Endodermal cell (in vitro differentiated cells): ENCODE measurements around the gene ARCN1. TPM values are rescaled to one million over a fixed set of nuclear protein-coding genes. Genes with fewer than 3 reads are reported as not detected.

Experiments
- DNase-seq: peaks from one replicate; pipeline ENCODE4 v3.0.0-alpha.2; 2017
- H3K27ac ChIP-seq: 2 replicates; pipeline ENCODE4 v1.5.1; 2013; ENCODE audit warnings: mild to moderate bottlenecking, low read depth, low read length, moderate library complexity
- H3K27me3 ChIP-seq: 2 replicates; pipeline ENCODE4 v1.6.1; 2013; ENCODE audit warnings: mild to moderate bottlenecking, low read length, moderate library complexity; ENCODE audit not compliant: insufficient read depth, control insufficient read depth, poor library complexity, severe bottlenecking
- H3K36me3 ChIP-seq: 2 replicates; pipeline ENCODE4 v1.7.0; 2013; ENCODE audit warnings: mild to moderate bottlenecking, low read length, moderate library complexity; ENCODE audit not compliant: control insufficient read depth, insufficient read depth
- H3K4me1 ChIP-seq: one replicate; pipeline ENCODE4 v1.7.0; 2013; ENCODE audit warnings: low read length; ENCODE audit not compliant: control insufficient read depth, insufficient read depth
- H3K4me3 ChIP-seq: 2 replicates; pipeline ENCODE4 v1.5.1; 2013; ENCODE audit warnings: mild to moderate bottlenecking, low read length, moderate library complexity
- H3K9ac ChIP-seq: 2 replicates; pipeline ENCODE4 v1.6.1; 2013; ENCODE audit warnings: mild to moderate bottlenecking, low read length, moderate library complexity; ENCODE audit not compliant: poor library complexity, severe bottlenecking; ENCODE audit errors: extremely low read depth
- H3K9me3 ChIP-seq: 2 replicates; pipeline ENCODE4 v1.6.1; 2013; ENCODE audit warnings: mild to moderate bottlenecking, low read length, moderate library complexity; ENCODE audit not compliant: control insufficient read depth
- H3K27ac Mint-ChIP-seq: 2 replicates; pipeline ENCODE4 v1.8.0; 2020; ENCODE audit warnings: mixed read lengths
- H3K27me3 Mint-ChIP-seq: 2 replicates; pipeline ENCODE4 v1.8.0; 2021; ENCODE audit warnings: mild to moderate bottlenecking, mixed read lengths; ENCODE audit not compliant: insufficient read depth
- H3K36me3 Mint-ChIP-seq: 2 replicates; pipeline ENCODE4 v1.8.0; 2020; ENCODE audit warnings: low read depth, mixed read lengths
- H3K4me1 Mint-ChIP-seq: 2 replicates; pipeline ENCODE4 v1.8.0; 2020; ENCODE audit warnings: mixed read lengths
- H3K4me3 Mint-ChIP-seq: 2 replicates; pipeline ENCODE4 v1.8.0; 2020; ENCODE audit warnings: mild to moderate bottlenecking, moderate library complexity, mixed read lengths
- H3K9me3 Mint-ChIP-seq: 2 replicates; pipeline ENCODE4 v1.8.0; 2020; ENCODE audit warnings: mild to moderate bottlenecking, mixed read lengths
- CTCF ChIP-seq: fragments of 200-600 bp; sonication (generic); conservative IDR thresholded peaks from 2 replicates; pipeline ENCODE4 v1.5.0; 2021; ENCODE audit warnings: antibody characterized with exemption, mild to moderate bottlenecking
- WGBS, 2 experiments: methylation state at CpG; one replicate each; pipeline versions ENCODE4 v1.1.5 to v1.1.7; 2013; ENCODE audit warnings: missing lambda C conversion rate in 2 of 2, mixed read lengths in 1 of 2; ENCODE audit not compliant: insufficient coverage in 1 of 2, insufficient read length in 1 of 2; 5-methylcytosine and 5-hydroxymethylcytosine counted together
- total RNA-seq, 2 donors: library from RNA; stranded (reverse); fragmentation: NEBNext Ultra II Directional in 1 of 2; extraction: Animal tissue kit (Norgen Biotek cat#: 25700) in 1 of 2; gene quantifications; 2 replicates in 1 of 2; 3 replicates in 1 of 2; pipeline ENCODE4 v1.2.1, GENCODE V29; 2021

The ARCN1 gene
- total RNA-seq, 2 donors from 2014 or later: 130 to 161 TPM

GRCh38 chr11:118648291-118648690 is 76.1 kb downstream of the ARCN1 start:
- Histone ChIP-seq H3K9ac (no peak overlapping the region), H3K27me3 (no peaks in the 10 kb centered on the region), H3K9me3 (no peaks in the 10 kb centered on the region), H3K4me3 (no peak overlapping the region), H3K4me1 (no peaks in the 10 kb centered on the region), H3K27ac (no peak overlapping the region), H3K36me3 (peaks cover 51% of the 10 kb centered on the region)
- Mint-ChIP-seq H3K4me3 (no peak overlapping the region), H3K9me3 (no peaks in the 10 kb centered on the region), H3K27ac (no peak overlapping the region), H3K4me1 (no peaks in the 10 kb centered on the region), H3K27me3 (no peaks in the 10 kb centered on the region), H3K36me3 (peaks cover 60% of the 10 kb centered on the region)
- WGBS, 2 experiments: 93 to 100% methylated on average over 2 to 5 of the region's 5 CpGs
- no peak for DNase-seq
- no peak for TF ChIP-seq CTCF

- no peak for TF ChIP-seq CTCF
- H3K27ac ChIP-seq: no peak overlapping the region
- 97 to 100% methylated on average over 7 to 10 of the region's 10 CpGs for WGBS, 2 experiments
- no peak for DNase-seq
- H3K4me3 ChIP-seq: no peak overlapping the region
- Mint-ChIP-seq H3K4me3 (no peak overlapping the region), H3K27ac (no peak overlapping the region), H3K9me3 (no peaks in the 10 kb centered on the region), H3K27me3 (no peaks in the 10 kb centered on the region), H3K36me3 (peaks cover 48% of the 10 kb centered on the region), H3K4me1 (no peaks in the 10 kb centered on the region)
- no peaks in the 10 kb centered on the region for H3K9me3 ChIP-seq
- no peaks in the 10 kb centered on the region for H3K4me1 ChIP-seq
- no peak overlapping the region for H3K9ac ChIP-seq
- no peaks in the 10 kb centered on the region for H3K27me3 ChIP-seq
- H3K36me3 ChIP-seq: peaks cover 42% of the 10 kb centered on the region
These were observed 77.7 kb downstream of the ARCN1 start for GRCh38 chr11:118649941-118650340.

- no peaks in the 10 kb centered on the region for H3K4me1 ChIP-seq
- no peaks in the 10 kb centered on the region for H3K27me3 ChIP-seq
- WGBS, 2 experiments: 94 to 100% methylated on average over 6 to 8 of the region's 8 CpGs
- no peaks in the 10 kb centered on the region for H3K9me3 ChIP-seq
- Mint-ChIP-seq H3K4me1 (no peaks in the 10 kb centered on the region), H3K27ac (no peak overlapping the region), H3K27me3 (no peaks in the 10 kb centered on the region), H3K9me3 (no peaks in the 10 kb centered on the region), H3K36me3 (peaks cover 48% of the 10 kb centered on the region), H3K4me3 (no peak overlapping the region)
- no peak overlapping the region for H3K4me3 ChIP-seq
- no peak for TF ChIP-seq CTCF
- H3K27ac ChIP-seq: no peak overlapping the region
- no peak for DNase-seq
- H3K36me3 ChIP-seq: peaks cover 41% of the 10 kb centered on the region
- H3K9ac ChIP-seq: no peak overlapping the region
These were observed 78.2 kb downstream of the ARCN1 start for GRCh38 chr11:118650366-118650765.
